ENCODE measurements around the gene TRAPPC8. TPM values are rescaled to one million over a fixed set of nuclear protein-coding genes. Genes with fewer than 3 reads are reported as not detected.
"Not testable (repeated sequence)": the region's sequence is repeated elsewhere in the genome, so short reads cannot be mapped to it uniquely, and the experiment has no call there.

TRAPPC8 gene
- total RNA-seq, 1 experiment from 2014 or later = 30.4 TPM

GRCh38 chr18:31948349-31948748, 5.4 kb upstream of the TRAPPC8 start:
- CTCF ChIA-PET; H3K4me3 ChIP-seq (replicated peaks in 1 of 2; ENCODE audit: low read depth in 1 of 2, low read length in 2 of 2); H3K9ac ChIP-seq (ENCODE audit: low read length); H3K9me3 ChIP-seq (ENCODE audit: control insufficient read depth in 1 of 2, insufficient read depth in 1 of 2, low read depth in 1 of 2, low read length in 2 of 2); POLR2A ChIA-PET; H2AFZ ChIP-seq (ENCODE audit: low read depth, low read length, poor library complexity, severe bottlenecking); H3K4me2 ChIP-seq (ENCODE audit: low read length); H3K36me3 ChIP-seq (ENCODE audit: control insufficient read depth in 1 of 2, insufficient read depth in 2 of 2, low read length in 2 of 2); intact Hi-C loops (cut with micrococcal nuclease); H3K79me2 ChIP-seq (ENCODE audit: insufficient read depth, low read length); H4K20me1 ChIP-seq (ENCODE audit: insufficient read depth); BruUV-seq (replicated peaks); DNase-seq (ENCODE audit: low read depth, low spot score); ATAC-seq; H3K9me2 ChIP-seq (ENCODE audit: insufficient read depth); H3K27me3 ChIP-seq (ENCODE audit: insufficient read depth, low read length); RAD21 ChIA-PET (ENCODE audit: low non-redundant PET in 1 of 2, low total read pairs in 2 of 2, uncharacterized antibody in 2 of 2, unreplicated experiment in 2 of 2); H3K27ac ChIP-seq (ENCODE audit: low read depth, low read length): not testable (repeated sequence)
- H3K4me1 ChIP-seq (ENCODE audit: control insufficient read depth in 1 of 2, insufficient read depth in 2 of 2, low read length in 2 of 2) = peaks cover 8 to 15% of the 10 kb centered on the region in 2 experiments

DNA sequence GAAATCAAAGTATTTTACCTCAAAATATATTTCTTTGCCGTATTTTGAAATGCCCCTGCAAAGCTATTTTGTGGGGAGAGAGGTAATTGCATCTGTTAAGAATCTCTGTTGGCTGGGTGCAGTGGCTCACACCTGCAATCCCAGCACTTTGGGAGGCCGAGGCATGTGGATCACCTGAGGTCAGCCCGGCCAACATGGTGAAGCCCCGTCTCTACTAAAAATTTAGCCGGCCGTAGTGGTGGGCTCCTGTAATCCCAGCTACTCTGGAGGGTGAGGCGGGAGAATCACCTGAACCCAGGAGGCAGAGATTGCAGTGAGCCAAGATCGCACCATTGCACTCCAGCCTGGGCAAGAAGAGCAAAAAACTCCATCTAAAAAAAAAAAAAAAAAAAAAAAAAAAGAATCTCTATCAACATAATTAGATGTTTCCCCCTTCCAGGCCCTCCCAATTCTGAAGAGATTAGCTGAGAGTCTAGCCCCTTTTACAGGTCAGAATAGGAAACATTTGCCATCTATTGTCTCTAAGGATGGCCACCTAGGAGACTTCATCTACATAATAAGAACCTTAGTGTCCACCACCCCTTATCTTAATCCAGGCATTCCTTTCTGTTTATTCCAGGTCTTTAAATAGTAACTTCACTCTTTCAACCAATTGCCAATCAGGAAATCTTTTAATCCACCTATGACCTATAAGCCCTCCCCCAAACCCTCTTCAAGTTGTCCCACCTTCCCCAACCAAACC, 3.5 kb upstream of the TRAPPC8 start:
- intact Hi-C loops (cut with micrococcal nuclease) = no loop called here
- RAD21 ChIA-PET (ENCODE audit: low non-redundant PET in 1 of 2, low total read pairs in 2 of 2, uncharacterized antibody in 2 of 2, unreplicated experiment in 2 of 2) = interaction anchor here in 1 of 2 experiments (0.6 kb wide), 1 partner anchor 28 kb away, joined by 3 read pairs; no protein-coding TSS in a partner anchor
- ATAC-seq (no peak), DNase-seq (ENCODE audit: low read depth, low spot score) (no peak)
- no peak overlapping the region for H3K9ac ChIP-seq (ENCODE audit: low read length)
- H3K9me3 ChIP-seq (ENCODE audit: control insufficient read depth in 1 of 2, insufficient read depth in 1 of 2, low read depth in 1 of 2, low read length in 2 of 2) = no peaks in the 10 kb centered on the region
- BruUV-seq (replicated peaks) = no TSS peak
- H3K9me2 ChIP-seq (ENCODE audit: insufficient read depth) = no peaks in the 10 kb centered on the region
- H3K4me1 ChIP-seq (ENCODE audit: control insufficient read depth in 1 of 2, insufficient read depth in 2 of 2, low read length in 2 of 2) = peaks cover 11 to 20% of the 10 kb centered on the region in 2 experiments
- no peak overlapping the region for H2AFZ ChIP-seq (ENCODE audit: low read depth, low read length, poor library complexity, severe bottlenecking)
- no peaks in the 10 kb centered on the region for H3K36me3 ChIP-seq (ENCODE audit: control insufficient read depth in 1 of 2, insufficient read depth in 2 of 2, low read length in 2 of 2)
- no peaks in the 10 kb centered on the region for H3K27me3 ChIP-seq (ENCODE audit: insufficient read depth, low read length)
- no peak overlapping the region for H3K27ac ChIP-seq (ENCODE audit: low read depth, low read length)
- no peak overlapping the region for H3K4me3 ChIP-seq (replicated peaks in 1 of 2; ENCODE audit: low read depth in 1 of 2, low read length in 2 of 2)
- POLR2A ChIA-PET = no interaction called here
- peaks cover 14% of the 10 kb centered on the region for H3K79me2 ChIP-seq (ENCODE audit: insufficient read depth, low read length)
- CTCF ChIA-PET = no interaction called here
- H3K4me2 ChIP-seq (ENCODE audit: low read length) = no peak overlapping the region
- H4K20me1 ChIP-seq (ENCODE audit: insufficient read depth) = no peaks in the 10 kb centered on the region
- TF ChIP-seq, protein P1, sequence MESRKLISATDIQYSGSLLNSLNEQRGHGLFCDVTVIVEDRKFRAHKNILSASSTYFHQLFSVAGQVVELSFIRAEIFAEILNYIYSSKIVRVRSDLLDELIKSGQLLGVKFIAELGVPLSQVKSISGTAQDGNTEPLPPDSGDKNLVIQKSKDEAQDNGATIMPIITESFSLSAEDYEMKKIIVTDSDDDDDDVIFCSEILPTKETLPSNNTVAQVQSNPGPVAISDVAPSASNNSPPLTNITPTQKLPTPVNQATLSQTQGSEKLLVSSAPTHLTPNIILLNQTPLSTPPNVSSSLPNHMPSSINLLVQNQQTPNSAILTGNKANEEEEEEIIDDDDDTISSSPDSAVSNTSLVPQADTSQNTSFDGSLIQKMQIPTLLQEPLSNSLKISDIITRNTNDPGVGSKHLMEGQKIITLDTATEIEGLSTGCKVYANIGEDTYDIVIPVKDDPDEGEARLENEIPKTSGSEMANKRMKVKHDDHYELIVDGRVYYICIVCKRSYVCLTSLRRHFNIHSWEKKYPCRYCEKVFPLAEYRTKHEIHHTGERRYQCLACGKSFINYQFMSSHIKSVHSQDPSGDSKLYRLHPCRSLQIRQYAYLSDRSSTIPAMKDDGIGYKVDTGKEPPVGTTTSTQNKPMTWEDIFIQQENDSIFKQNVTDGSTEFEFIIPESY (IDR thresholded peaks at IDR 0.05; ENCODE audit: extremely low read depth, insufficient replicate concordance, low read length) = no peak
- TF ChIP-seq FOSL1 (IDR thresholded peaks at IDR 0.05; ENCODE audit: low read depth) = no peak
- TF ChIP-seq ELF1 (IDR thresholded peaks at IDR 0.05; ENCODE audit: borderline replicate concordance, low read depth) = no peak
- no peak for TF ChIP-seq RAD21 (IDR thresholded peaks at IDR 0.05; ENCODE audit: low read depth)
- no peak for TF ChIP-seq REST (IDR thresholded peaks at IDR 0.05; ENCODE audit: low read depth)
- TF ChIP-seq CBX3 (IDR thresholded peaks at IDR 0.05; ENCODE audit: low read depth) = no peak
- no peak for TF ChIP-seq SRF (IDR thresholded peaks at IDR 0.05; ENCODE audit: low read depth)
- no peak for TF ChIP-seq EZH2phosphoT487 (IDR thresholded peaks at IDR 0.05; ENCODE audit: borderline replicate concordance)
- TF ChIP-seq EZH2 (IDR thresholded peaks at IDR 0.05) = no peak
- TF ChIP-seq ZNF274 (IDR thresholded peaks at IDR 0.05; ENCODE audit: low read depth, low read length) = no peak
- TF ChIP-seq SP1 (IDR thresholded peaks at IDR 0.05; ENCODE audit: low read depth) = no peak
- TF ChIP-seq ATF3 (IDR thresholded peaks at IDR 0.05) = no peak
- no peak for TF ChIP-seq SIN3A (IDR thresholded peaks at IDR 0.05; ENCODE audit: low read depth)
- TF ChIP-seq TCF7L2 (IDR thresholded peaks at IDR 0.05; ENCODE audit: borderline replicate concordance, extremely low read depth, insufficient read depth, insufficient read length) = no peak
- TF ChIP-seq ZFX (IDR thresholded peaks at IDR 0.05) = no peak
- TF ChIP-seq EGR1 (IDR thresholded peaks at IDR 0.05; ENCODE audit: low read depth) = no peak
